Right renal cortex interstitium (tissue), 3 donors: Measurements from ENCODE around the gene KEL. TPM values are rescaled to one million over a fixed set of nuclear protein-coding genes. Genes with fewer than 3 reads are reported as not detected.

Experiments
- DNase-seq, 3 donors: peaks; one replicate each; pipeline ENCODE4 v3.0.0-alpha.2; 2013; ENCODE audit warnings: low read depth in 3 of 3, low spot score in 2 of 3
- polyA plus RNA-seq, 3 donors: library from polyadenylated mRNA; unstranded; fragments of 120-200 nt; gene quantifications; one replicate each; pipeline ENCODE4 v1.2.1, GENCODE V29; 2013; ENCODE audit not compliant: insufficient read length in 3 of 3

The KEL gene
- polyA plus RNA-seq, 3 donors: 1.3 to 2.0 (median 1.8) TPM

DNA sequence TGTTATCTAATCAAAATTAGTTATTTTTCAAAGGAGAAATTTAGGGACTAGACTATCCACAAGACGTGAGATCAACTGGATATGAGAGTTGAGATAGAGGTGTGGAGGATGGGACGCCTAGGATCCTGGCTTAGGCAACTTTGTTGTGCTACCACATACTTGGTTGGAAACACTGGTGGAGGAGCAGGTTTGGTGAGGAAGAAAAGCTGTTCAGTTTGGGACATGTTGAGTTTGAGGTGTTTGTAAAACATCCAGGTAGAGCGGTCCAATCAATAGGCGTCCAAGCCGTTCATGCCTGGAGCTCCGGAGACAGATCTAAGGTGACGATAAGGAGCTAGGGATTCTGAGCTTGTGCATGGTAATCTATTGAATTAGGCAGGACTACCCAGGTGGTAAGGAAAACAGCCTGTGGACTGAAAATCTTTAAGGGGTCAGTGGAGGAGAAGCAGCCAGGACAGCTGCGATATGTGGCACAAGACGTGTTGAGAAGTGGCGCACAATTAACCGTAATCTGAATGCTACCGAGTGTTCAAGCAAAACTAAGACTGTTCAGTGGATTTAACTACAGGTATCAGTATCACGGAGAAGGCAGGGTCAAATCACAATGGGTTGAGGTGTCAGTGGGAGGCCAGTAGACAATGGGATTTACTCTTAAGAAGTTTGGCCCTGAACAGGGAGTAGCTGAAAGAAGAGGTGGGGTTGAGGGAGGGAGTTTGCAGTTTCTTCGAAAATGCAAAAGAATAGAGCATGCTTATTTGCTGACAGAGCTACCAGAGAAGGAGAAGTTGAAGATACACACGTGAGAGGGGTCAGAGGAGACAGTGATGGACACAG, 60.5 kb downstream of the KEL start:
- DNase-seq: no peak

DNA sequence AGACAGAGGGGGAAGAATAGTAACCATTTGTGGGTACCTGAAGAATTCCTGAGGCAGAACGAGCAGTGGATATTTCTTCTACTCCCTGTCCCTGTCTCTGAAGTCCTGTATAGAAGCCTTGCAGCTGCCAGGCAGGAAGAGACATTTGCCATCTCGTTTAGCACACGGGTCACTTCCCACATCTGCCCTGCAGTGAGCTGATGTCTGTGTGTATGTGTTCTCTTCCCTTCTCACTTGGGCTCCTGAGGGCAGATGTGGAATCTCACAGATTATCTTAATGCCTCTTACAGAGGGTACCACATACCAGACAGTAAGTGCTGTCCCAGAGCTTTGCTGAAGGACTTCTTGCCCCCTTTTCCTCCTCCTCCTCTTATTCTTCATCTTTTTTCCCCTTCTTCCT, 62.5 kb downstream of the KEL start:
- DNase-seq: no peak

DNA sequence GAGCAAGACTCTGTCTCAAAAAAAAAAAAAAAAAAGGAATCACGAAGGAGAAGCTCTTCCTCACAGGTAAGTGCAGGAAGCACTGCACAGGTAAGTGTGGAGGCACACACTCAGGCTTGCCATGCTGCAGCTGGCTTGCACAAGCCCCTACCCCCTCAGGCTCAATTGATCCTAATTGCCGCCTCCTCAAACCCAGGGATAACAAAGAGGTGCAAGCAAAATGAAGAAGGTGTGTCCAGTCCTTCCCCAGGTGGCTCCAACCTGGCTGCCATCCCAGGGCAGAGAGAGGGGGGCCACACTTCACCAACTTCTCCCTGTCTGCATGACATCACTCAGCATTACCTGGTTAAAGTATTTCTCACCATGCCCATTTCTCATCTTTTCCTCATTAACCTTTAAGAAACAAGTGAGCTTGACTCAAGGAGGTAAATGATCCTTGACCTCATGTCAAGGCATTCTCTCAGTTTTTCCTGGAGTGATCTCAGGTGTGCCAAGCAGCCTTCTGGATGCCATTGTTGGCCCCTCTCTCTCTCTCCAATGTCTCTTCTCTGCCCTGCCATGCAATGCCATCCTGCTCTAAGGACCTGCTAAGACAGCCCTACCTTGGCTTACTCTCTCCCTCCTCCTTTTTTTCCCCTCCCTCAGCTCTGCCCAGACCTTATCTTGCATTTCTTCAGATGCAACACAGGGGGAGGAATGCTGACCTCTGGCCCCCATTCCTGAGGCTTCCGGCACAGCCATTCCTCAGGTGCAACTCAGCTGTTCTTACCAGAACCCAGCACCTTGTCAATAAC, 63.6 kb downstream of the KEL start:
- DNase-seq: no peak

DNA sequence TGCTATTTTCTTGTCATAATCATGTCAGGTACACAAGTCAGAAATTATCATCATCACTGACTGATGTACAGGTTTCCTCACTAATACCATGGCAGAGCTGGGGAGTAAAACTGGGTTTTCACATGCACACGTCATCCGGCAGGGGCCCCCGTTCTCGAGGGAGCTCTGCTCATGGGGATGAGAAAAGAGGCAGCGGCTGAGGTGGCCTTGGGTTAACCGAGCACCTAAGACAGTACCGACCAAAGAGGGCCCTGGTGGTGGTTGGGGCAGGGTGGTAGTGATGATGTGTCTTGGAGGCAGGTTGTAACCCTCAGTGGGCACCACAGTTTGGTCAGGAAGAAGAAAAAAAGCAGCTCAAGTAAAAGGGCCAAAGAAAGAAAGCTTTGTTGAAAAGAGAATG, 64.5 kb downstream of the KEL start:
- no peak for DNase-seq

DNA sequence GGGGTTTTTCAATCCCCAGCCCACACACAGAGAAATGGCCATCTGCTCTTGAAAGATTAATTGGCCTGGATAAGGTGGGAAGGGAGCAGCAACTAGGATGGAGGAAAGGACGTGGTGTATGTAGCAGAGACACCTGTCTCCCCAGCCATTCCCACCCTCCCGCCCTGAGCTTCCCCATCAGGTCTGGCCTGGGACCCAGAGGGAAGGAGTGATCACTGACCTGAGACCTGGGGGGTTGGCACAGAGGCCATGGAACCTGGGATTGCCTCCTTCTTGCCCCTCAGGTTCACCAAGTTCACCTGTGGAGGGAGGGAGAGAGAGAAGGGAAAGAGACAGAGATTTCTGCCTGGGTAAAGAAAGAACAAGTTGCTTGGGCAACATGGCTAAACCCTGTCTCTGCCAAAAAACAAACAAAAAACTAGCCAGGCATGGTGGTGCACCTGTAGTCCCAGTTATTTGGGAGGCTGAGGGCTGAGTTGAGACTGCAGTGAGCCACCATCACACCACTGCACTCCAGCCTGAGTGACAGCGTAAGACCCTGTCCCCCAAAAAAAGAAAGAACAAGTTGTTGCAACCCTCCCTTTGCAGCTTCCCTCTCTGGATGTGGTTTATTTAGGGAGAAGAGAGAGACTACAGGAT, 65.3 kb downstream of the KEL start:
- DNase-seq: no peak

DNA sequence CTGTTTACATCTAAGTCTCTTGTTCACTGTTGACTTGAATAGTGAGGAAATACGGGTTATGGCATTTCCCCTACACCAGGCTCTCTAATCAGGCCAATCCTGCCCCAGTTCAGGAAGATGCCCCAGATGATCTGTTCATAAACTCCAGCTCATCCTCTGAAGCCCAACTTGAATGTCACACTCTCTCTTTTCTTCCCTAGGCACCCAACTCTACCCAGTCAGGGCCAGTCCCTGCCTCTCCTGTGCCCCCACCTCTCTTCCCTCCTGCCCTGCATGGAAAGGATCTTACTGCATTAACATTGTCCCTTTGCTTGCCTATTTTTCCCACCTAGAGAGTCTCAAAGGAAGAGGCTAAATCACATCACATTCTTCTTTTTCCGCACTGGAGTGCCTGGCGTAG, 66.0 kb downstream of the KEL start:
- DNase-seq: no peak

DNA sequence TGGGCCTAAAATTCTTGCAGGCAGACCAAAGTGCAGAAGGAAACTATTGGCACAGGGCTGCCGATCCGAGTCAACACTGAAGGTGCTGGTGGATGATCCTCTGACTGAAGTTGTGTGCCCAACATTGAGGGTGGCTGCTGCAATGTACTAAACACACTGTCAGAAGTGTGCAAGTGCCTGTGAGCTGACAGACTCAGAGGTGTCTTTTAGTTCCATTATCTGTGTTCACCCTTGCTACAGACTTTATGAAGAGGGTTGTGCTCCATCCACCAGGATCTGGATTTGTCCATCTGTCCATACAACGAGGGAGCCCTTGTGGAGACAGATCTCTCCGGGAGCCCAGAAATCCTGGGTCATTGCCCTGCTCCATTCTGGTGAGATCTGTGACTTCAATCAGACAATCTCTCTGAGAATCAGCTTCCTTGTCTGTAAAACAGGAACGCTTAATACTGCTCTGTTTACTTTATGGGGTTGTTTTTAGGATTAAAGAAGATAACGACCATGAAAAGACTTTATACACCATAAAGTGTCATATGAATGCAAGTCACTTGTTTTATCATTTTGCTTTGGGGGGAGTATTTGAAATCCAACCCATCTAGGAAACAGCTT, 67.1 kb downstream of the KEL start:
- DNase-seq: no peak

DNA sequence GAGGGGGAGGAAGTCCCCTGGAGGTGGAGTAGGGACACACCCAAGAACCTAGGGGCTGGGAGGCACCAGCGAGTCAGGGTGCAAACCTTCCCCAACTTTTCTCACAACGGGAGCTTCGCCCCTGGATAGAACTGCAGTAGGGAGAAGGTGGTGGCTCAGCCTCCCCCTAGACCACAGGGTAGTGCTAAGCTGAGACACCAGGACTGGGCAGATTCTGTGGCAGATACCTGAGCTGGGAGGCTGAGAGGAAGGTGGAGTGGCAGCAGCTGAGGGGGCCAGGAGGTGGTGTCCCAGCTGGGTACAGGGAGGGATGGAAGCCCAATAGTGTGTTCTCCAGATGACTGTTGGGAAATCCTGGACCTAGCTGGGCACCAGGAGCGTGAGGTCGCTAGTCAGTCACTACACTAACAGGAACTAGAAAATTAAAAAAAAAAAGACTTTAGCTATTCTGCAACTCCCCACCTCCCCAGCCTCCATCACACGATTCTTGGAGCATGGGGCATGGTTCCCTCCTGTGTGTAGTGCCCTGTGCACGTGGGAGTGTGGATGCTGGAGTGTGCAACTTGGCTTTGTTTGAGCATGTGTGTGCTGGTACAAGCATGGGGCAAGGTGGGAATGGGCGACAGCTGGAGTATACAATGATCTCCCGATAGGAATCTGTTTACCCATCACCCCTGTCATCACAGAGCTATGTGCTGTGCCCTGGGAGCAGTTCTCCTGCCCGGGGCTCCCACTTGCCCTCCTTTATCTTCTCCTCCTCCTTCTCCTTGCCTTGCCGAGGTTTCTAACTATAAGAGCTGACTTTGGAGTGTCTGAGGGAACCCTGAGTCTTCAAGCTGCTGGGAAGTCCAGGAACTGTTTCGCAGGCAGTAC, 67.8 kb downstream of the KEL start:
- DNase-seq: no peak

DNA sequence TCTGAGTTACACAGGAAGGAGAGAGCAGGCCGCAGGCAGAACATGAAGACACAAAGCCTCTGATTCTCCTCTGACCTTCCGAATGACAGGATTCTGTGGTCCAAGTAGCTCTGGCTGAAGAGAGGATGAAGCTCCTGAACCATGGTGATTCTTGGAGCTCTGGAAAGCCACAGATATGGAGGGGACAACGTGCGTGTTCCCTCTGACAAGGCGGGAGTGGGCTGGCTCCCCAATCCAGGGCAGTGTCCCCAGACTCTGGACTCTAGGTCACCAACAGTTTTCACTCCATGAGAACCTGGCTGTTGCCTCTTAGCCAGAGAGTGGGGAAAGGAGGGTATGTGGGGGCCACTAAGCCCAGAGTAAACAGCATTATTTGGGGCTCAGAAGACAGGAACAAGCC, 69.2 kb downstream of the KEL start:
- no peak for DNase-seq

DNA sequence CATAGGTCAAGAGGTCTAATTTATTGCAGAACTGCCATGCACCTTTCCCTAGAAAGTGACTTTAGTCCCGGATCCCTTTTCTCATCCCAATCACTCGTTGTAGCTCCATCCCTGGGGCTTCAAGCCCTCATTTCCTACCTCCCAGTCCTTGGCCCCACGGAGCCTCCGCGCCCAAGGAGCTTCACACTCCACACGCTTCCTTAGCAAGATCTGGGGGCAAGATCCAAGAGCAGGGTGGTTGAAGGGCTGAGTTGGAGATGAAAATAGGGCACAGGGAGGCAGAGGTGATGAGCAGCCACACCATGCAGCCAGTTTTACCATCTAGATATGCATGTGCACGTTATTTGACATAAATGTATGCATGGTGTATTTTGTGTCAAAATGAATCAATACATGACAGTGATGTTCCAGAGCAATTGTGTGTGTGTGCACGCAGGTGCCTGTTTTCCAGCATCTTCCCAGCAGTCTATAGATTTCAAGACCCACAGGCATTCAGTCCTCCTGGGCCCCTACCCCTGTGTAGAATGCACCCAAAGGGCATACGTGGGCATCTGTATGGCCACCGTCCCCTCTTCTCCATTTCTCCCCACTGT, 70.6 kb downstream of the KEL start:
- no peak for DNase-seq

Other genes starting within 250 kb of the KEL start
- gene PRSS1, start 212.9 kb downstream of the KEL start, polyA plus RNA-seq: under 1 TPM in 1 of 3 donors, not detected in 2; 0.12 TPM
- gene PRSS2, start 191.4 kb downstream of the KEL start, polyA plus RNA-seq: not detected
- 10 to 100 TPM; 16.6 to 21.0 (median 19.1) TPM for gene EPHB6, start 107.3 kb downstream of the KEL start, polyA plus RNA-seq
- 10 to 100 TPM; 10.3 to 11.4 (median 10.4) TPM for gene TRPV6, start 76.6 kb downstream of the KEL start, polyA plus RNA-seq
- gene TRPV5, start 28.6 kb downstream of the KEL start, polyA plus RNA-seq: under 1 TPM; 0.76 to 0.87 (median 0.83) TPM
- under 1 TPM; 0.33 to 0.43 (median 0.35) TPM for gene LLCFC1, start 22.9 kb downstream of the KEL start, polyA plus RNA-seq
- not detected for gene OR9A2, start 64.8 kb upstream of the KEL start, polyA plus RNA-seq
- not detected for gene OR6V1, start 90.0 kb upstream of the KEL start, polyA plus RNA-seq
- gene PIP, start 169.7 kb upstream of the KEL start, polyA plus RNA-seq: not detected
- not detected for gene TAS2R39, start 221.1 kb upstream of the KEL start, polyA plus RNA-seq